Upper lobe of left lung (tissue), 4 donors: ENCODE results near the gene NRDC.

Experiments used
- POLR2AphosphoS5 ChIP-seq, 2 donors: sonication (generic); formaldehyde crosslinking; IDR thresholded peaks; one replicate each; pipeline ENCODE4 v1.5.1; 2017; ENCODE audit warnings: antibody characterized with exemption in 2 of 2
- TF ChIP-seq, protein P1 (sequence below), 6 experiments: fragments of 450-650 bp in 4 of 6; fragments of 200-600 bp in 2 of 6; sonication (generic) in 2 of 6; IDR thresholded peaks; one replicate each; pipeline ENCODE4 v1.5.1; 2016 to 2019; ENCODE audit warnings: antibody characterized with exemption in 6 of 6

- TF ChIP-seq, protein P1, sequence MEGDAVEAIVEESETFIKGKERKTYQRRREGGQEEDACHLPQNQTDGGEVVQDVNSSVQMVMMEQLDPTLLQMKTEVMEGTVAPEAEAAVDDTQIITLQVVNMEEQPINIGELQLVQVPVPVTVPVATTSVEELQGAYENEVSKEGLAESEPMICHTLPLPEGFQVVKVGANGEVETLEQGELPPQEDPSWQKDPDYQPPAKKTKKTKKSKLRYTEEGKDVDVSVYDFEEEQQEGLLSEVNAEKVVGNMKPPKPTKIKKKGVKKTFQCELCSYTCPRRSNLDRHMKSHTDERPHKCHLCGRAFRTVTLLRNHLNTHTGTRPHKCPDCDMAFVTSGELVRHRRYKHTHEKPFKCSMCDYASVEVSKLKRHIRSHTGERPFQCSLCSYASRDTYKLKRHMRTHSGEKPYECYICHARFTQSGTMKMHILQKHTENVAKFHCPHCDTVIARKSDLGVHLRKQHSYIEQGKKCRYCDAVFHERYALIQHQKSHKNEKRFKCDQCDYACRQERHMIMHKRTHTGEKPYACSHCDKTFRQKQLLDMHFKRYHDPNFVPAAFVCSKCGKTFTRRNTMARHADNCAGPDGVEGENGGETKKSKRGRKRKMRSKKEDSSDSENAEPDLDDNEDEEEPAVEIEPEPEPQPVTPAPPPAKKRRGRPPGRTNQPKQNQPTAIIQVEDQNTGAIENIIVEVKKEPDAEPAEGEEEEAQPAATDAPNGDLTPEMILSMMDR (IDR thresholded peaks at IDR 0.05), result no peak
- TF ChIP-seq POLR2AphosphoS5 (IDR thresholded peaks at IDR 0.05), result no peak
Observed at GRCh38 chr1:51756290-51756689, 122.2 kb downstream of the NRDC start.
